ENCODE results near the gene OR13H1.
"Not testable (repeated sequence)": the region's sequence is repeated elsewhere in the genome, so short reads cannot be mapped to it uniquely, and the experiment has no call there.

OR13H1 gene, protein sequence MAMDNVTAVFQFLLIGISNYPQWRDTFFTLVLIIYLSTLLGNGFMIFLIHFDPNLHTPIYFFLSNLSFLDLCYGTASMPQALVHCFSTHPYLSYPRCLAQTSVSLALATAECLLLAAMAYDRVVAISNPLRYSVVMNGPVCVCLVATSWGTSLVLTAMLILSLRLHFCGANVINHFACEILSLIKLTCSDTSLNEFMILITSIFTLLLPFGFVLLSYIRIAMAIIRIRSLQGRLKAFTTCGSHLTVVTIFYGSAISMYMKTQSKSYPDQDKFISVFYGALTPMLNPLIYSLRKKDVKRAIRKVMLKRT

DNA sequence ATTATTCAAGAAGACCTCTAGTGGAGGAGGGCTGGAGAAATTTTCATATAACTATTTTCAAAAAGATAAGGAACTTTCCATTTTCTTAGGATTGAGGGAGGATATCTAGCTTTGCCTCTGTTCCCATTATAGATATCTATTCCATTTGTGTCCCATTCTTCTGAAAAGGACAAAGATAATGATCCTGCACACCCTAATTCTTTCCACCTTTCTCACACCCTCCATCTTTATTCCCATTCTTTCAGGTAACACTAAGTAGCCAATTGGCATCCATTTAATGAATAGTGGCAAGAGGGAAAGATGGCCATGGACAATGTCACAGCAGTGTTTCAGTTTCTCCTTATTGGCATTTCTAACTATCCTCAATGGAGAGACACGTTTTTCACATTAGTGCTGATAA, at the start of gene OR13H1:
TSS of gene OR13H1 (plus strand) at position 301 of the 400 bp plus-strand sequence. CDS start at position 301, 0 bp downstream.
- no peak for DNase-seq

DNA sequence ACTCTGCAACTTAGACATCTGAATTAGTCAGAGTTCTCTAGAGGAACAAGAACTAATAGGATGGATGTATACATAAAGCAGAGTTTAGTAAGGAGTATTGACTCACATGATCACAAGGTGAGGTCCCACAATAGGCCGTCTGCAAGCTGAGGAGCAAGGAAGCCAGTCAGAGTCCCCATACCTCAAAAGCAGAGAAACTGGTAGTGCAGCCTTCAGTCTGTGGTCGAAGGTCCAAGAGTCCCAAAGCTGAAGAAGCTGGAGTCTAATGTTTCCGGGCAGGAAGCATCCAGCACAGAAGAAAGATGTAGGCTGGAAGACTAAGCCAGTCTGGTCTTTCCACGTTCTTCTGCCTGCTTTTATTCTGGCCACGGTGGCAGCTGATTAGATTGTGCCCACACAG, 42.3 kb upstream of the OR13H1 start:
- not testable (repeated sequence) for DNase-seq

DNA sequence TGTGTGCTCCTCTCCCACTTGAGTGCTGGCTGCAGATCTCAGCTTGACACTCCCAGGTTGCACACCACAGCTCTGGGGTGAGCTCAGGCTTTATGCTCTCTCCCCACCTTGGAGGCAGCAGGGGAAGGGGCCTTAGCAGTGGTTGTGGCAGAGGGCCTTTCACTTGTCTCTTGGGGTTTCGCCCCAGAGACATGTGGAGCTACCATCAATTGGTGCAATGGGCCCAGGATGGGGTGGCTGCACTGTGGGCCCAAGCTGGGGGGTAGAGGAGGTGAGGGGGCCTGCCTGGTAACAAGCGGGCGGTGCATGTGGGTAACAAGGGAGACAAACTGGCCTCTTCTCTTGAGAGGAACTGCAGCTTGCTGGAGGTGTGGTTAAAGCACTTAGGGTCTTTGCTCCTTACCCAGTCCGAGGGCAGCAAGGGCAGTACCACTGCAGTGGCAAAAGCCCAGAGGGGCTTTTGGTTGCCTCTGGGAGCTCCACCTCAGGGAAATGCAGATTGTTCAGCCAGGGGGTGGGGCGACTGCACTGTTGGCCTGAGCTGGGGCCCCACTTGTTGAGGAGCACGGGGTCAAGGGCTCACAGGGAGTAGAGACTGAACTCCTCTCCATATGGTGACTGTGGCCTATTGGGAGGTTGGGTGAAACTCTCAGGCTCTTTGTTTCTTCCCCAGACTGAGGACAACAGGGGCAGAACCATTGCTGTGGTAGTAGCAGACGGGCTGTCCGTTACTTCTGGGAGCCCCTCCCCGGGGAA, 30.5 kb upstream of the OR13H1 start:
- DNase-seq, result no peak

DNA sequence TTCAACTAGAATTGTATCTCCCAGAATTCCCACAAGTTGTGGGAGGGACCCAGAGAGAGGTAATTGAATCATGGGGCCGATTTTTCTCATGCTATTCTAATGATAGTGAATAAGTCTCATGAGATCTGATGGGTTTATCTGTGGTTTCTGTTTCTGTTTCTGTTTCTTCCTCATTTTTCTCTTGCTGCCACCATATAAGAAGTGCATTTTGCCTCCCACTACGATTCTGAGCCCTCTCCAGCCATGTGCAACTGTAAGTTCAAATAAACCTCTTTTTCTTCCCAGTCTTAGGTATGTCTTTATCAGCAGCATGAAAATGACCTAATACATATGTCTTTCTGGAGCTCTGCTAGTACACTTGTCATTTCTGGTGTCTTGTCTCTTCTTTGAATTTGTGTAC, 22.1 kb upstream of the OR13H1 start:
- no peak for DNase-seq

DNA sequence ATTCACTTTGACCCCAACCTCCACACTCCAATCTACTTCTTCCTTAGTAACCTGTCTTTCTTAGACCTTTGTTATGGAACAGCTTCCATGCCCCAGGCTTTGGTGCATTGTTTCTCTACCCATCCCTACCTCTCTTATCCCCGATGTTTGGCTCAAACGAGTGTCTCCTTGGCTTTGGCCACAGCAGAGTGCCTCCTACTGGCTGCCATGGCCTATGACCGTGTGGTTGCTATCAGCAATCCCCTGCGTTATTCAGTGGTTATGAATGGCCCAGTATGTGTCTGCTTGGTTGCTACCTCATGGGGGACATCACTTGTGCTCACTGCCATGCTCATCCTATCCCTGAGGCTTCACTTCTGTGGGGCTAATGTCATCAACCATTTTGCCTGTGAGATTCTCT, 344 bp downstream of the OR13H1 start:
- DNase-seq, result no peak

GRCh38 chrX:131549011-131549410, 5.1 kb downstream of the OR13H1 start:
- no peak for DNase-seq

GRCh38 chrX:131552453-131552852, 8.6 kb downstream of the OR13H1 start:
- not testable (repeated sequence) for DNase-seq

GRCh38 chrX:131558562-131558961, 14.7 kb downstream of the OR13H1 start:
- DNase-seq, result no peak

- no peak for DNase-seq
These were observed 20.8 kb downstream of the OR13H1 start for GRCh38 chrX:131564553-131565229.

- DNase-seq, result no peak
These were observed 22.0 kb downstream of the OR13H1 start for GRCh38 chrX:131565909-131566308.

DNA sequence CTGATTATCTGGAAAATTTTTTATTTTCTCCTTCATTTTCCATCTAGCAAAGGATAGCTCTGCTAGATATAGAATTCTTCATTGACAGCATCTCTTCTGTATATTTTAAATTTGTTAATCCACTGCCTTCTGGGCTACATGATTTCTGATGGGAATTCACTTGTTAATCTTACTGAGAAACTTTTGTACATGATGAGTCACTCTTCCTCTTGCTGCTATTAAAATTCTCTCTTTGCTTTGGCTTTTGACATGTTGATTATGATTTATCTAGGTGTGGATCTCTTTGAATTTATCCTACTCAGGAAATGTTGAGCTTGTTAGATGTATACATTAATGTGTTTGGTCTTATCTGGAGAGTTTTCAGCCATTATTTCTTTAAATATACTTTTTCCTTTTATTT, 27.5 kb downstream of the OR13H1 start:
- no peak for DNase-seq

GRCh38 chrX:131572372-131573014, 28.6 kb downstream of the OR13H1 start:
- DNase-seq, result no peak

DNA sequence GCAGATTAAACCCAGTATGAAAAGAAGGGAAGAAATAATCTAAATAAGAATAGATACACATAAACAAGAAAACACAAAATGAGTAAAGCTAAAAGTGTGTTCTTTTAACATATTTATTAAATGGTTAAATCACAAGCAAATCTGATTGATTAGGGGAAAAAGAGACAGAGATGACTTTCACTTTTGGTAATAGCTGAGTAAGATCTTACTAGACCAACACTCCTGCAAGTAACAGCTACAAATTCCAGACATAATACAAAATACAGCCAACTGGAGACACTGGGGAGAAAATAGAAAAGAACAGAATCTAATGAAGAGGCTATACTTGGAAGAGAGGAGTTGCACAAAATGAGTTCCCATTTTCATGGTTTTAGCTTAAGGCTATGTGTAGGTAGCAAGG, 33.5 kb downstream of the OR13H1 start:
- DNase-seq, result no peak

DNA sequence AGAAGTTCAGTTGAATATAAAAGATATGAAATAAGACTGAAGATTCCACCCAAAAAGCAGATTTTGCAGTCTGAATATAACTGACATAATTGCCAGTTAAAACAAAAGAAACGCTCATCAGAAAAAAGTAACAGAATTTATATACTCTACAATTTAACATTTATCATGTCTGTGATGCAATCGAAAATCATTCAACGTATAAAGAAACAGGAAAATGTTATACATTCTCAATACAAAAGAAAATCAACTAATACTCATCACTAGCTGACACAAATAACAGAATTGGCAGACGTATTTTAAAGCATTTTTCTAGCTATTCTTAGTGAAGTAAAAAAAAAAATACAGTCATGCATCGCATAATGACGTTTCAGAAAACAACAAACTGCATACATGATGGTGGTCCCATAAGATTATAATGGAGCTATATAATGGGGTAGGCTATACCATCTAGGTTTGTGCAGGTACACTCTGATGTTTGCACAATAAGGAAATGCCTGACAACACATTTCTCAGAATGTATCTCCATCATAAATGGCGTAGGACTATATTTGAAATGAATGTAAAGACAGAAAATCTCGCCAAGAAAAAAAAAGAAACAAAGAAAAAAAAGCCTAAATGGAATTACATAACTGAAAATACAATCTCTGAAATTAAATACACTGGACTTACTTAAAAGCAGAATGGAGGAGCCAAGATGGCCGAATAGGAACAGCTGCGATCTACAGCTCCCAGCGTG, 34.3 kb downstream of the OR13H1 start:
- DNase-seq, result no peak

- DNase-seq, result not testable (repeated sequence)
These were observed 35.0 kb downstream of the OR13H1 start for GRCh38 chrX:131578735-131579367.

DNA sequence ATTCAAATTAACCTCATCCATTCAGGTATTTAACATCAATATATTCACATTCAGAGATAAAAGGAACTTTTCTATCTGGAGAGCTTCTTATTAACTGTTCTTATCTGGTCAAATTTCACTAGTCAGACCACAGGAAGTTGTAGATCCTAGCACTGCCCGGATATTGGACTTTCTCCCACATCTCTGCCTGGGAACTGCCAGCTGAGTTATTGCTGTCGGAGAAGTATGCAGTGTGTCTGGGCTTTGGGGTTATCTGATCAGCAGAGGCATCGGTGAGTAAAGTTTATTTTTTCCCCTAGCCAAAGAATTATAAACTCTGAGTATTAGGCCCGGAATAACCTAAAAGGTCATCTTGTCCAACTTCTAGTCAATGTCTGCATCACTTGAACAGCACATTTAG, 45.1 kb downstream of the OR13H1 start:
- no peak for DNase-seq
